Loucy (cell line): Measurements from ENCODE around the gene TRIO.

Experiments
- H2AFZ ChIP-seq: fragments of 200-600 bp; sonication (generic); 2 replicates; pipeline ENCODE4 v1.6.0; 2016; ENCODE audit warnings: antibody characterized with exemption, mild to moderate bottlenecking, low read length, moderate library complexity
- H3F3A ChIP-seq: fragments of 200-600 bp; 2 replicates; pipeline ENCODE4 v1.6.0; 2016; ENCODE audit warnings: antibody characterized with exemption, low read depth, mild to moderate bottlenecking
- H3K27me3 ChIP-seq: fragments of 200-600 bp; sonication (generic); 2 replicates; pipeline ENCODE4 v1.6.1; 2014; ENCODE audit warnings: low read length, mild to moderate bottlenecking; ENCODE audit not compliant: insufficient read depth, poor library complexity, severe bottlenecking
- H3K36me3 ChIP-seq: fragments of 200-600 bp; sonication (generic); 2 replicates; pipeline ENCODE4 v1.6.1; 2016; ENCODE audit warnings: low read length; ENCODE audit not compliant: insufficient read depth
- H3K4me1 ChIP-seq: fragments of 200-600 bp; sonication (generic); 2 replicates; pipeline ENCODE4 v1.5.1; 2014; ENCODE audit warnings: low read length, mild to moderate bottlenecking; ENCODE audit not compliant: insufficient read depth, poor library complexity, severe bottlenecking
- H3K4me2 ChIP-seq: fragments of 200-600 bp; sonication (generic); 2 replicates; pipeline ENCODE4 v1.6.0; 2014; ENCODE audit warnings: antibody characterized with exemption, low read length, low read depth, mild to moderate bottlenecking; ENCODE audit not compliant: poor library complexity, severe bottlenecking
- H3K4me3 ChIP-seq: fragments of 200-600 bp; sonication (generic); 2 replicates; pipeline ENCODE4 v1.5.1; 2014; ENCODE audit warnings: low read length, mild to moderate bottlenecking, mixed read lengths; ENCODE audit not compliant: poor library complexity, severe bottlenecking
- H3K79me2 ChIP-seq: fragments of 200-600 bp; sonication (generic); 2 replicates; pipeline ENCODE4 v1.6.1; 2014; ENCODE audit warnings: low read length; ENCODE audit not compliant: insufficient read depth
- H3K9ac ChIP-seq: fragments of 200-600 bp; sonication (generic); 2 replicates; pipeline ENCODE4 v1.6.0; 2014; ENCODE audit warnings: mild to moderate bottlenecking, low read depth, low read length, moderate library complexity; ENCODE audit not compliant: poor library complexity, severe bottlenecking
- H3K9me2 ChIP-seq: fragments of 200-600 bp; sonication (generic); replicated peaks from 2 replicates; pipeline ENCODE4 v1.6.1; 2016; ENCODE audit warnings: low read depth, low read length, mixed read lengths
- H3K9me3 ChIP-seq: fragments of 200-600 bp; sonication (generic); 2 replicates; pipeline ENCODE4 v1.6.1; 2014; ENCODE audit warnings: mild to moderate bottlenecking, antibody characterized with exemption, low read length, low read depth; ENCODE audit not compliant: insufficient read depth
- H4K20me1 ChIP-seq: fragments of 200-600 bp; sonication (generic); 2 replicates; pipeline ENCODE4 v1.6.0; 2014; ENCODE audit warnings: antibody characterized with exemption, low read length, mild to moderate bottlenecking; ENCODE audit not compliant: insufficient read depth, poor library complexity, severe bottlenecking
- CTCF ChIP-seq: fragments of 200-600 bp; sonication (generic); conservative IDR thresholded peaks from 2 replicates; pipeline ENCODE4 v1.5.1; 2014; ENCODE audit warnings: mild to moderate bottlenecking, antibody characterized with exemption, low read length
- EZH2phosphoT487 ChIP-seq: fragments of 200-600 bp; IDR thresholded peaks from 2 replicates; pipeline ENCODE4 v1.6.1; 2018; ENCODE audit warnings: antibody characterized with exemption, mild to moderate bottlenecking, moderate library complexity, borderline replicate concordance

TRIO gene

GRCh38 chr5:14135621-14136020, 7.5 kb upstream of the TRIO start:
- H3K9me2 ChIP-seq: no peaks in the 10 kb centered on the region
- H3K9me3 ChIP-seq: no peaks in the 10 kb centered on the region
- no peak overlapping the region for H2AFZ ChIP-seq
- H3K4me3 ChIP-seq: no peak overlapping the region
- no peaks in the 10 kb centered on the region for H3F3A ChIP-seq
- H3K9ac ChIP-seq: no peak overlapping the region
- H3K4me2 ChIP-seq: no peak overlapping the region
- no peaks in the 10 kb centered on the region for H3K4me1 ChIP-seq
- H3K79me2 ChIP-seq: no peaks in the 10 kb centered on the region
- H3K36me3 ChIP-seq: no peaks in the 10 kb centered on the region
- TF ChIP-seq CTCF (no peak), EZH2phosphoT487 (no peak)
- no peaks in the 10 kb centered on the region for H3K27me3 ChIP-seq
- no peaks in the 10 kb centered on the region for H4K20me1 ChIP-seq

- no peaks in the 10 kb centered on the region for H3K79me2 ChIP-seq
- H3K4me2 ChIP-seq: no peak overlapping the region
- H3K9me3 ChIP-seq: no peaks in the 10 kb centered on the region
- H3K9ac ChIP-seq: no peak overlapping the region
- no peaks in the 10 kb centered on the region for H3K9me2 ChIP-seq
- H3K4me1 ChIP-seq: no peaks in the 10 kb centered on the region
- no peak overlapping the region for H2AFZ ChIP-seq
- no peaks in the 10 kb centered on the region for H3K36me3 ChIP-seq
- H3K4me3 ChIP-seq: no peak overlapping the region
- H4K20me1 ChIP-seq: no peaks in the 10 kb centered on the region
- H3K27me3 ChIP-seq: no peaks in the 10 kb centered on the region
- no peaks in the 10 kb centered on the region for H3F3A ChIP-seq
- TF ChIP-seq CTCF: no peak
- no peak for TF ChIP-seq EZH2phosphoT487
Measured at GRCh38 chr5:14136228-14136627, 6.9 kb upstream of the TRIO start.

GRCh38 chr5:14138608-14139540, 4.3 kb upstream of the TRIO start:
- Histone ChIP-seq H2AFZ (no peak overlapping the region), H3K9me2 (no peaks in the 10 kb centered on the region), H3K27me3 (no peaks in the 10 kb centered on the region), H3F3A (no peaks in the 10 kb centered on the region), H3K4me1 (peaks cover 7% of the 10 kb centered on the region), H3K4me3 (no peak overlapping the region), H3K79me2 (peaks cover 1% of the 10 kb centered on the region), H3K36me3 (no peaks in the 10 kb centered on the region), H3K9ac (no peak overlapping the region), H4K20me1 (no peaks in the 10 kb centered on the region), H3K9me3 (no peaks in the 10 kb centered on the region), H3K4me2 (no peak overlapping the region)
- TF ChIP-seq CTCF: no peak
- no peak for TF ChIP-seq EZH2phosphoT487
